HG02798 (cell line): ENCODE data around the gene LZTS3.
"Not testable (repeated sequence)": the region's sequence is repeated elsewhere in the genome, so short reads cannot be mapped to it uniquely, and the experiment has no call there.

Source experiments
- ATAC-seq: cut with Tn5 transposase; IDR thresholded peaks from one replicate; pipeline ENCODE4 v1.9.1; 2021; ENCODE audit warnings: mild to moderate bottlenecking; ENCODE audit not compliant: unreplicated experiment, poor library complexity

LZTS3 gene

GRCh38 chr20:3150908-3151307 lies 22.4 kb downstream of the LZTS3 start:
- no peak for ATAC-seq

DNA sequence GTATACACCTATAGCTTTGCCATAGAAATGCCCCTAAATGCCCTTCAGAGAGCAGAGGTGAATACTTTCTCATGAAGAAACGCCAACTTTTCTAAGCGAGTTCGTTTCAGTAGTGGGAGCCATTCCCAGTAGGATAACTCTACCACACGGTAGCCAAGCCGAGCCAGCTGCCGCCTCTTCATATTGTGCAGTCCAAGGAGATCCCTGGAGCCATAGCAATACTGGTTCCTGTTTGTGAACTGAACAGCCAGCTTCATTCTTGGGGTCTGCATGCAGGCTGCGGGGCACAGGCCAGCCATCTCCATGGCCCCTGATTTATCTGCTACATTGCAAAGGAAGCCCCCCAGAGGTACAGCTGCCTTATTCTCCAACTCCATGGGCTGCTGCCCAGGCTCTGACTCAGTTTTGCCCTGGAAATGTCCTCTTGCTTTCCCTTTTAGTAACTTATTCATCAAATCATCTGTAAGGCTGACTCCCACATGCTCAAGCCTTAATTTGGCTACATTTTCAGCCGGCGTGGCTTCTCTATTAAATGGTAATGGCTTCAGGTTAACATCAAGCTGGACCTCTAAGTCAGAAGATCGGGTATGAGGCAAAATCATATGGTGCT lies 26.5 kb downstream of the LZTS3 start:
- ATAC-seq, result no peak

DNA sequence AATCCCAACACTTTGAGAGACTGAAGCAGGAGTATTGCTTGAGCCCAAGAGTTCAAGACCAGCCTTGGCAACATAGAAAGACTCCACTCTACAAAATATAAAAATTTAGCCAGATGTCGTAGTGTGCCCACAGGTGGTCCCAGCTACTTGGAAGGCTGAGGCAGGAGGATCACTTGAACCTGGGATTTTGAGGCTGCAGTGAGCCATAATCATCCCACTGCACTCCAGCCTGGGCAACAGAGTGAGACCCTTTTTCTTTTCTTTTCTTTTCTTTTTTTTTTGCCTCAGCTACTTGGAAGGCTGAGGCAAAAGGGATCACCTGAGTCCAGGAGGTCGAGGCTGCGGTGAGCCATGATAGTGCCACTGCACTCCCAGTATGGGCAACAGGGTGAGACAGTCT lies 31.6 kb downstream of the LZTS3 start:
- ATAC-seq, result no peak

GRCh38 chr20:3137492-3137891 lies 35.9 kb downstream of the LZTS3 start:
- no peak for ATAC-seq

DNA sequence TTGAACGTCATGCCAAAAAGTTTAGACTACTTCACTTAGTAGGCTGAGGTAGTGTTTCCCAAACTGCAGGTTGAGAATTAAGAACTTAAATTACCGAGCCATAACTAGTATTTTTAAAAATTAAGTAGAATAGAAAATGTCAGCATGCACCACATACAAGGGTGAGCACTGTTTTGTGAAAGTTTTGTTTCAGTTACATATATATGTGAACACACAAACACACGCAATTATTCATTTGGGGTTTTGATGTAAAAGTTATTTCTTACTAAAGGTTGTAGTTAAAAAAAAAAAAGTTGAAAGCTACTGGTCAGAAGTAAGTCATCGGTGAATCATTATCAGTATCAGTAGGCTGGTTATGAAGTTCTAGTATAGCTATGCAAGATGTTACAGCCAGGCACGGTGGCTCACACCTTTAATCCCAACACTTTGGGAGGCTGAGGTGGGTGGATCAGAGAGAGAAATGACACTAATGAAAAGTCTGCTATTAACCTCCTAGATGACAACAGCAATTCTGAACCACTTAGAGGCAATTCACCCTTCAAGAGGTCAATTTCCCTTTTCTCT lies 37.8 kb downstream of the LZTS3 start:
- no peak for ATAC-seq

DNA sequence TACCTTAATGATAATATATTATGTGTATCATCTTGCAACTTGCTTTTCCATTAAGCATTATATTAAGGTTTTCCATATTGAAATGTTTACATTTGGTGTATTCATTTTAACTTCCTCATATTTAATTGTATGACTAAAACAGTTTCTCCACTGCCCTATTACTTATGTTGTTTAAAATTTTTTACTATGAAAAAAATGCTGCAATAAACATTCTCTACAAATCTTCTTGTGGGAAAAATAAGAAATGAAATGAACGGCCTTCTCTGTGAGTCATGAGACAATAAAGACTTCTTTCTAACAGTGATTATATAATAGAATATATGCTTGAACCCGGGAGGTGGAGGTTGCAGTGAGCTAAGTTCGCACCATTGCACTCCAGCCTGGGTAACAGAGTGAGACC lies 39.2 kb downstream of the LZTS3 start:
- ATAC-seq, result no peak

DNA sequence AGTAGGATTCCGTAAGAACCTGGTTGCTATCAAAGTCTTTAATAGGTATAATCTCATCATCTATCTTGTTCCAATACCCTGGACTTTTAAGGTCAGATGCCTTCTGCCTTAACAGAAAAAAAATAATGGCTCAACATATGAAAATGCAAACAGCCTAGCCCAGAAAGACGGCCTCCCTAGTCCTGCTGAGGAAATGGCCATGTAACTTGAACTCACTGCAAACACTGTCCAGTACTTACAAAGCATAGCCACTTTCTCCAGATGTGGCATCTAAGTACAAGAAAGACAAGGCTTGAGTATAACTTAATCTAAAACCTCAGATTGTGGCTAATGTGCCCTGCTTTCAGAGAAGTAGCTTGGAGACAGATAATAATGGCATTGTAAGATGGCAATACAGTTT lies 40.2 kb downstream of the LZTS3 start:
- no peak for ATAC-seq

DNA sequence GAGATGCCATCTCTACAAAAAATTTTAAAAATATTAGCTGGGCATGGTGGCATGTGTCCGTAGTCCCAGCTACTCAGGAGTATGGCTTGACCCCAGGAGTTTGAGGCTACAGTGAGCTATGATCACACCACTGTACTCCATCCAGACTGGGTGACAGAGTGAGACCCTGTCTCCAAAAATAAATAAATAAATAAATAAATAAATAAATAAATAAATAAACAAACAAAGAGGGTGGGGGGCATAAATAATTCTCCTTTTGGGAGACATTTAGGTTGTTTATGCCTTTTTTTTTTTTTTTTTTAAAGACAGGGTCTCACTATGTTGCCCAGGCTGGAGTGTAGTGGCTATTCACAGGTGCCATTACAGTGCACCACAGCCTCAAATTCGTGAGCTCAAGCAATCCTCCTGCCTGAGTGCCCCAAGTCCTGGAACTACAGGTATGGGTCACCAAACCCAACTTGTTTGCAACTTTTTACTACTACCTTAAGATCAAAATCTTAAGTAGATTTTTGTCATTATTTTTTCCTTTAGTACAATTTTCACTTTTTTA lies 43.2 kb downstream of the LZTS3 start:
- ATAC-seq, result no peak

GRCh38 chr20:3129094-3129493 lies 44.3 kb downstream of the LZTS3 start:
- no peak for ATAC-seq

GRCh38 chr20:3128275-3128984 lies 44.9 kb downstream of the LZTS3 start:
- no peak for ATAC-seq

- ATAC-seq, result no peak
Observed at GRCh38 chr20:3126527-3126859, 46.9 kb downstream of the LZTS3 start.

DNA sequence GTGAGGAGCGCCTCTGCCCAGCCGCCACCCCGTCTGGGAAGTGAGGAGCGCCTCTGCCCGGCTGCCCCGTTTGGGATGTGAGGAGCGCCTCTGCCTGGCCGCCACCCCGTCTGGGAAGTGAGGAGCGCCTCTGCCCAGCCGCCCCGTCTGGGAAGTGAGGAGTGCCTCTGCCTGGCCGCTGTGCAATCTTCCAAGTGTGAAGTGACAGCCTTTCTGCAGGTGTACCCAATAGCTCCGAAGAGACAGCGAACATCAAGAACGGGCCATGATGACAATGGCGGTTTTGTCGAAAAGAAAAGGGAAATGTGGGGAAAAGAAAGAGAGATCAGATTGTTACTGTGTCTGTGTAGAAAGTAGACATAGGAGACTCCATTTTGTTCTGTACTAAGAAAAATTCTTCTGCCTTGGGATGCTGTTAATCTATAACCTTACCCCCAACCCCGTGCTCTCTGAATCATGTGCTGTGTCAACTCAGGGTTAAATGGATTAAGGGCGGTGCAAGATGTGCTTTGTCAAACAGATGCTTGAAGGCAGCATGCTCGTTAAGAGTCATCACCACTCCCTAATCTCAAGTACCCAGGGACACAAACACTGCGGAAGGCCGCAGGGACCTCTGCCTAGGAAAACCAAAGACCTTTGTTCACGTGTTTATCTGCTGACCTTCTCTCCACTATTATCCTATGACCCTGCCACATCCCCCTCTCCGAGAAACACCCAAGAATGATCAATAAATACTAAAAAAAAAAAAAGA lies 47.4 kb downstream of the LZTS3 start:
- not testable (repeated sequence) for ATAC-seq

DNA sequence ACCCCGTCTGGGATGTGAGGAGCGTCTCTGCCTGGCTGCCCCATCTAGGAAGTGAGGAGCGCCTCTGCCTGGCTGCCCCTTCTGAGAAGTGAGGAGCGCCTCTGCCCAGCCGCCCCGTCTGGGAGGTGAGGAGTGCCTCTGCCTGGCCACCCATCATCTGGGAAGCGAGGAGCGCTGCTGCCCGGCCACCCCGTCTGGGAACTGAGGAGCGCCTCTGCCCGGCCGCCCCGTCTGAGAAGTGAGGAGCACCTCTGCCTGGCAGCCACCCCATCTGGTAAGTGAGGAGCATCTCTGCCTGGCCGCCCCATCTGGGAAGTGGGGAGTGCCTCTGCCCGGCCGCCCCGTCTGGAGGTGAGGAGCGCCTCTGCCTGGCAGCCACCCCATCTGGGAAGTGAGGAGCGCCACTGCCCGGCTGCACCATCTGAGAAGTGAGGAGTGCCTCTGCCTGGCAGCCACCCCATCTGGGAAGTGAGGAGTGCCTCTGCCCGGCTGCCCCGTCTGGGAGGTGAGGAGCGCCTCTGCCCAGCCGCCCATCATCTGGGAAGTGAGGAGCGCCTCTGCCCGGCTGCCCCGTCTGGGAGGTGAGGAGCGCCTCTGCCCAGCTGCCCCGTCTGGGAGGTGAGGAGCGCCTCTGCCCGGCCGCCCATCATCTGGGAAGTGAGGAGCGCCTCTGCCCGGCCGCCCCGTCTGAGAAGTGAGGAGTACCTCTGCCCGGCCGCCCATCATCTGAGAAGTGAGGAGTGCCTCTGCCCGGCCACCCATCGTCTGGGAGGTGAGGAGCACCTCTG lies 48.4 kb downstream of the LZTS3 start:
- not testable (repeated sequence) for ATAC-seq

- ATAC-seq, result not testable (repeated sequence)
Observed at GRCh38 chr20:3124163-3124562, 49.2 kb downstream of the LZTS3 start.

- no peak for ATAC-seq
Observed at GRCh38 chr20:3123542-3123941, 49.8 kb downstream of the LZTS3 start.

- no peak for ATAC-seq
Observed at GRCh38 chr20:3121955-3122610, 51.3 kb downstream of the LZTS3 start.

DNA sequence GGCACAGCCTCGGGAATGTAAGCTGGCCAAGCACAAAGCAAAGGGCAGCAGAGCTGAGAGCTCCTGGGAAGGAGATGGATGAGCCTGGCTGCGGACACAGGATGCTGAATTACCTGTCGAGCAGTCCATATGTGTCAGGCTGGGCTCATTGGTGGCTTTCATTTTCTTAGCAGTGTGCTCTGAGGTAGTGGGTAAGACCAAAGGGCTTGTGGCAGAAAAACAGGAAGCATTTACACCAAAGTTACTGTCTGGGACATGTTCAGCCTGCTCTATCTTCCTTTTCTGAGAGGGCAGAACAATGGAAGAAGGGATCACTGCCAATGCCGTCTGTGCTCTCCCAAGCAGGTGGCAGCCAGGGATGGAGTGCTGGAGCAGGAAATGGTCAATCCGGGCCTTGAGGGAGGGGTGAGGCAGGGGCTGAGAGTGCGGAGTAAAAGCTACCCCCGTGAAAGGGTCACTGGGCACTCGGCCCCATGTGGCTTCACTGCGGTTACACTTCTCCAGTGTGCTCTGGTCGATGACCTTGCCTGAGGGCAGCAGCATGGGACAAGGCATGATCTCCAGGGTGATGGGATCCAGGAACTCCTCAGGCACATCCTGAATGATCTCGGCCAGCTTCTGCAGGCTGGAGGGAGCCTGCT lies 52.0 kb downstream of the LZTS3 start:
- no peak for ATAC-seq

- no peak for ATAC-seq
Observed at GRCh38 chr20:3119044-3119443, 54.3 kb downstream of the LZTS3 start.

GRCh38 chr20:3117839-3118379 lies 55.4 kb downstream of the LZTS3 start:
- not testable (repeated sequence) for ATAC-seq
